Stimulated activated naive CD8-positive, alpha-beta T cell treated with anti-CD3 and anti-CD28 coated beads, Interleukin-15, Interleukin-2, amounts not matched to agents 100 ng/mL and 50 ng/mL, for 24 hours (primary cell): ENCODE results near the gene MYBPC3.

Experiments
- H3K27ac Mint-ChIP-seq: one replicate; pipeline ENCODE4 v1.8.0; 2021; ENCODE audit warnings: mild to moderate bottlenecking, mixed read lengths
- H3K27me3 Mint-ChIP-seq: one replicate; pipeline ENCODE4 v1.8.0; 2021; ENCODE audit warnings: mixed read lengths
- H3K36me3 Mint-ChIP-seq: one replicate; pipeline ENCODE4 v1.8.0; 2021; ENCODE audit warnings: low read depth, mixed read lengths
- H3K4me1 Mint-ChIP-seq: one replicate; pipeline ENCODE4 v1.8.0; 2021; ENCODE audit warnings: low read depth, mixed read lengths
- H3K4me3 Mint-ChIP-seq: one replicate; pipeline ENCODE4 v1.8.0; 2021; ENCODE audit warnings: mild to moderate bottlenecking, mixed read lengths
- H3K9me3 Mint-ChIP-seq: one replicate; pipeline ENCODE4 v1.8.0; 2021; ENCODE audit warnings: mixed read lengths

MYBPC3 gene

GRCh38 chr11:47306484-47306844 lies 46.0 kb downstream of the MYBPC3 start:
- Mint-ChIP-seq H3K9me3 (peaks cover 7% of the 10 kb centered on the region), H3K27ac (no peak overlapping the region), H3K36me3 (peaks cover 68% of the 10 kb centered on the region), H3K27me3 (no peaks in the 10 kb centered on the region), H3K4me1 (peaks cover 6% of the 10 kb centered on the region), H3K4me3 (no peak overlapping the region)

DNA sequence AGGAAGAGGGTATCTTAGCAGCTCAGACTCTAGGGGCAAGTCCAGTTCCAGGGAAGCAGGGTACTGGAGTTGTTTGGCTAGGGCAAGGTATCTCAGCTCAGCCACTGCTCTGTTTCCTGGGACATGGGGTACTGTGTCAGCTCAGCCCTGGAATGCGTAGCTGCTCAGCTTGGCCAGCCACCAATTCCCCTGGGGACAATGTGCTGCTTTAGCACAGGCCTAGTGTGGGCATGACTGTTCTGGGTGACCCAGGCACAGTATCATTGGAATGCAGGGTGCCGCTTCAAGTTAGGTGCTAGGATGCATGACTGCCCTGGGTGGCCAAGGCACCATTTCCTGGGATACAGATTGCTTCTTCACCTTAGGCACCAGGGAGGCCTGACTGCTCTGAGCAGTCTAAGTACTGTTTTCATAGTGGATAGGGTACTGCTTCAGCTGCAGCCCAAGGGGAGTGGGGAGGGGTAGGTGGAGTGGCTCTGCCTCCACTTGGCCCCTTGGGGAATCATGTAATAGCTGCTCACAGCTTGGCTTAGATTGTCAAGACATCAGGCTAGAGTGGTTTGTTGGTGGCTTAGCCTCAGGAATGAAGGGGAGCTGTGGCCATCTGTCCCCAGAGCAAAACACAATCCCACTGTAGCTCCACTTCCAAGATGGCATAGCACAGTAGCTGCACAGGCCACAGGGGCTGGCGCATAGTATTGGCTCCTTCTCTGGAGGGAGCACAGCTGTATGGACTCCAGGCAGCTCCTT lies 46.6 kb downstream of the MYBPC3 start:
- Mint-ChIP-seq H3K9me3 (peaks cover 7% of the 10 kb centered on the region), H3K4me1 (peaks cover 6% of the 10 kb centered on the region), H3K27me3 (no peaks in the 10 kb centered on the region), H3K4me3 (no peak overlapping the region), H3K36me3 (peaks cover 67% of the 10 kb centered on the region), H3K27ac (no peak overlapping the region)

- Mint-ChIP-seq H3K4me1 (peaks cover 6% of the 10 kb centered on the region), H3K4me3 (no peak overlapping the region), H3K9me3 (peaks cover 7% of the 10 kb centered on the region), H3K36me3 (peaks cover 72% of the 10 kb centered on the region), H3K27ac (peak overlapping the region; percentile 53), H3K27me3 (no peaks in the 10 kb centered on the region)
These were observed 49.6 kb downstream of the MYBPC3 start for GRCh38 chr11:47302853-47303252.

GRCh38 chr11:47299078-47299477 lies 53.4 kb downstream of the MYBPC3 start:
- peak overlapping the region; percentile 14 for H3K27ac Mint-ChIP-seq
- H3K27me3 Mint-ChIP-seq = no peaks in the 10 kb centered on the region
- peaks cover 82% of the 10 kb centered on the region for H3K36me3 Mint-ChIP-seq
- H3K4me1 Mint-ChIP-seq = peaks cover 6% of the 10 kb centered on the region
- no peak overlapping the region for H3K4me3 Mint-ChIP-seq
- H3K9me3 Mint-ChIP-seq = peaks cover 7% of the 10 kb centered on the region

- Mint-ChIP-seq H3K4me1 (no peaks in the 10 kb centered on the region), H3K27ac (no peak overlapping the region), H3K27me3 (no peaks in the 10 kb centered on the region), H3K9me3 (no peaks in the 10 kb centered on the region), H3K36me3 (peaks cover 72% of the 10 kb centered on the region), H3K4me3 (no peak overlapping the region)
These were observed 56.5 kb downstream of the MYBPC3 start for GRCh38 chr11:47296045-47296444.

GRCh38 chr11:47295385-47295784 lies 57.1 kb downstream of the MYBPC3 start:
- Mint-ChIP-seq H3K9me3 (no peaks in the 10 kb centered on the region), H3K4me1 (no peaks in the 10 kb centered on the region), H3K36me3 (peaks cover 73% of the 10 kb centered on the region), H3K27ac (no peak overlapping the region), H3K4me3 (no peak overlapping the region), H3K27me3 (no peaks in the 10 kb centered on the region)

- Mint-ChIP-seq H3K9me3 (no peaks in the 10 kb centered on the region), H3K4me3 (no peak overlapping the region), H3K27ac (no peak overlapping the region), H3K36me3 (peaks cover 80% of the 10 kb centered on the region), H3K27me3 (no peaks in the 10 kb centered on the region), H3K4me1 (no peaks in the 10 kb centered on the region)
These were observed 62.6 kb downstream of the MYBPC3 start for GRCh38 chr11:47289856-47290255.

- Mint-ChIP-seq H3K36me3 (peaks cover 88% of the 10 kb centered on the region), H3K27ac (no peak overlapping the region)
These were observed 64.4 kb downstream of the MYBPC3 start for GRCh38 chr11:47288066-47288465.

GRCh38 chr11:47285969-47286770 lies 66.3 kb downstream of the MYBPC3 start:
- Mint-ChIP-seq H3K4me1 (no peaks in the 10 kb centered on the region), H3K9me3 (no peaks in the 10 kb centered on the region), H3K4me3 (no peak overlapping the region), H3K36me3 (peaks cover 85% of the 10 kb centered on the region), H3K27me3 (no peaks in the 10 kb centered on the region), H3K27ac (no peak overlapping the region)

More at GRCh38 chr11:47288066-47288465, 64.4 kb downstream of the MYBPC3 start:
- Mint-ChIP-seq H3K9me3 (no peaks in the 10 kb centered on the region), H3K27me3 (no peaks in the 10 kb centered on the region), H3K4me3 (no peak overlapping the region), H3K4me1 (no peaks in the 10 kb centered on the region)

DNA sequence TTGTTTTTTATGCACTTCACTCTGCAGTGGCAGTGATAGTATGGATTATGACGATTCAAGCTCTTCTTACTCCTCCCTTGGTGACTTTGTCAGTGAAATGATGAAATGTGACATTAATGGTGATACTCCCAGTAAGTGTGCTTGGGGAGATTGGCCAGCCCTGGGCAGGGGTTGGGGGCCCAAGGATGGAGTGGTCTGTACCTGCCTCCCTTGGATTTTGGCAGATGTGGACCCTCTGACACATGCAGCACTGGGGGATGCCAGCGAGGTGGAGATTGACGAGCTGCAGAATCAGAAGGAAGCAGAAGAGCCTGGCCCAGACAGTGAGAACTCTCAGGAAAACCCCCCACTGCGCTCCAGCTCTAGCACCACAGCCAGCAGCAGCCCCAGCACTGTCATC lies 68.4 kb downstream of the MYBPC3 start:
- Mint-ChIP-seq H3K36me3 (peaks cover 82% of the 10 kb centered on the region), H3K27me3 (no peaks in the 10 kb centered on the region), H3K27ac (no peak overlapping the region), H3K4me1 (no peaks in the 10 kb centered on the region), H3K4me3 (no peak overlapping the region), H3K9me3 (no peaks in the 10 kb centered on the region)

- Mint-ChIP-seq H3K36me3 (peaks cover 79% of the 10 kb centered on the region), H3K27me3 (no peaks in the 10 kb centered on the region), H3K4me3 (no peak overlapping the region), H3K4me1 (no peaks in the 10 kb centered on the region), H3K9me3 (no peaks in the 10 kb centered on the region), H3K27ac (no peak overlapping the region)
These were observed 70.0 kb downstream of the MYBPC3 start for GRCh38 chr11:47282462-47282861.
